Measurements from ENCODE around the gene CDH3. TPM values are rescaled to one million over a fixed set of nuclear protein-coding genes. Genes with fewer than 3 reads are reported as not detected.

Gene CDH3
- total RNA-seq, result not detected
- long read RNA-seq, result 0 reads

DNA sequence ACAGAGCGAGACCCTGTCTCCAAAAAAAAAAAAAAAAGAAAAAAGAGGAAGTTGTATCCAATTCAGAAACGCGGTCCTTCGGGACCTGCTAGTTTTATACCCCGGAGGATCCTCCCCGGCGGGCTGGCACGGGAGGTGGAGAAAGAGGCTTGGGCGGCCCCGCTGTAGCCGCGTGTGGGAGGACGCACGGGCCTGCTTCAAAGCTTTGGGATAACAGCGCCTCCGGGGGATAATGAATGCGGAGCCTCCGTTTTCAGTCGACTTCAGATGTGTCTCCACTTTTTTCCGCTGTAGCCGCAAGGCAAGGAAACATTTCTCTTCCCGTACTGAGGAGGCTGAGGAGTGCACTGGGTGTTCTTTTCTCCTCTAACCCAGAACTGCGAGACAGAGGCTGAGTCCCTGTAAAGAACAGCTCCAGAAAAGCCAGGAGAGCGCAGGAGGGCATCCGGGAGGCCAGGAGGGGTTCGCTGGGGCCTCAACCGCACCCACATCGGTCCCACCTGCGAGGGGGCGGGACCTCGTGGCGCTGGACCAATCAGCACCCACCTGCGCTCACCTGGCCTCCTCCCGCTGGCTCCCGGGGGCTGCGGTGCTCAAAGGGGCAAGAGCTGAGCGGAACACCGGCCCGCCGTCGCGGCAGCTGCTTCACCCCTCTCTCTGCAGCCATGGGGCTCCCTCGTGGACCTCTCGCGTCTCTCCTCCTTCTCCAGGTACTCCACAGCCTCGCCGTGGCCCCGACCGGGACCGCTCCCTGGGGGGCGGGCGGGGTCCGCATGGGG is at the start of gene CDH3:
Gene CDH3, plus strand, starts transcription at position 596 of the 779 bp plus-strand sequence. Its CDS starts 70 bp downstream, at position 666.
- intact Hi-C loops (cut with DNase I), result no loop called here
- no peak for DNase-seq (ENCODE audit: low spot score)

DNA sequence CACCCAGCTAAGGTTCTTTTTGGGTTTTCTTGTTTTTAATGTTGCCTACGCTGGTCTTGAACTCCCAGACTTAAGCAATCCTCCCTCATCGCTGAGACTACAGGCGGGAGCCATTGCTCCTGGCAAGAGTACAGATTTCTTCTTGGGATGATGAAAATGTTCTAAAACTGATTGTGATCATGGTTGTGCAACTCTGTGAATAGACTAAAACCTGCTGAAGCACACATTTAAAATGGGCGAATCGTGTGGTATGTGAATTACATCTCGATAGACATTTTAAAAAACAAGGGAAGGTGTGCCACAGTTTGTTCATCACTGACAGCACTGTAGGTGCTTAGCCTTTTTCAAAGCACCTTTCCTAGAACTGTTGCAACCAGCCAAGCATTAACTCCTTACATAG is 48.8 kb upstream of the CDH3 start:
- no peak for DNase-seq (ENCODE audit: low spot score)
- intact Hi-C loops (cut with DNase I), result no loop called here

DNA sequence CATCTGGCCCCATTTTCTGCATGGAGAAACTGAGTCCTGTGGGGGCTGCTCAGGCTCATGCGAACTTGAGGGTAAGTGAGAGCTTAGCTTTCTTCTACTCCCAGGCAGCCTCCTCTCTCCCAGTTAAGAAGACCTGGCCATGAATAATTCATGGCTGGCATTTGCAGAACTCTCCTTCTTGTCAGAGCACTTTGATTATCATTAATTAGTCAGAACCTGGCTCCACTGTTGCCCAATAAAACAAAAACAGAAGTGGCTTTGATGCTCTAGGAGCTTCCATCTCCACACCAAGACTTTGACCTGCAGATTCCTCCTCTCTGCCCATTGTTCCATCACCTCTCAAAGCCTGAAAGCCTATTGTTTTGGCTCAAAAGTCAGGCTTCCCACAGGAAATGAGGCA is 45.5 kb upstream of the CDH3 start:
- no peak for DNase-seq (ENCODE audit: low spot score)

DNA sequence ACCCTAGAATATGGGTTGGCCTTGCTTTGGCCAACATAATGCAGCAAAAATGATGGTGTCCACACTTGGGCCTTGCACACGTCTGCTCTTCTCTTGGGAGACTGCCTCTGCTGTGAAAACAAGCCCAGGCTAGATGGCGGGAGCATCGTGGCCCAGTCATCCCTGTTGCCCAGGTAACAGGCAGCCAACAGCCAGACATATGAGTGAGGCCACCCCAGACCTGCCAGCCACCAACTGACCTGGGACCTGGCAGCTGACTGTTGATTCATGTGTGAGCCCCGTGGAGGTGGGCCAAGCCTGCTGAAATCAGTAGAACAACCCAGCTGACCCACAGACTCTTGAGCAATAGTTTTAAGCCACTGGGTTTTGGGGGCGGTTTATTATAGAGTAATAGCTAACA is 39.4 kb upstream of the CDH3 start:
- DNase-seq (ENCODE audit: low spot score), result no peak
- intact Hi-C loops (cut with DNase I), result no loop called here

More for the DNA sequence above, 45.5 kb upstream of the CDH3 start:
- intact Hi-C loops (cut with DNase I), result no loop called here

DNA sequence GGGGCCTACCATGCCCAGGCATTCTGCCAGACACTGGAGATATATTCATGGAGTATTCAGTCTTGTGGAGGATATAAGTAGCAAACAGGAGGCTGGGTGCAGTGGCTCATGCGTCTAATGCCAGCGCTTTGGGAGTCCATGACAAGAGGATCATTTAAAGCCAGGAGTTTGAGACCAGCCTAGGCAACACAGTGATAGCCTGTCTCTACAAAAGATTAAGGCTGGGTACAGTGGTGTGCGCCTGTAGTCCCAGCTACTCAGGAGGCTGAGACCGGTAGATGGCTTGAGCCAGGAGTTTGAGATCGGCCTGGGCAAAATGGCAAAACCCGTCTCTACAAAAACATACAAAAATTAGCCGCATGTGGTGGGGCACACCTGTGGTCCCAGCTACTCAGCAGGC is 37.7 kb upstream of the CDH3 start:
- intact Hi-C loops (cut with DNase I), result no loop called here

DNA sequence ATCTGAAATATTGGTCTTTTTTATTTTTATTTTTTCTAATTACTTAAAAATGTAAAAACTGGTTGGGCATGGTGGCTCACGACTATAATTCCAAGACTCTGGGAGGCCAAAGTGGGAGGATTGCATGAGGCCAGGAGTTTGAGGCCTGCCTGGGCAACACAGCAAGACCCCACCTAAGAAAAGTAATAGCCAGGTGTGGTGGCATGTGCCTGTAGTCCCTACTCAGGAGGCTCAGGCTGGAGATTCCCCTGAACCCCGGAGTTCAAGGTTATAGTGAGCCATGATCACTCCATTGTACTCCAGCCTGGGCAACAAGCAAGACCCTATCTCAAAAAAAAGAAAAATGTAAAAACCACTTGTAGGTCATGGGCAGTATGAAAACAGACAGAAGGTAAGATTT is 36.8 kb upstream of the CDH3 start:
- intact Hi-C loops (cut with DNase I), result no loop called here
- no peak for DNase-seq (ENCODE audit: low spot score)

More for the DNA sequence above, 37.7 kb upstream of the CDH3 start:
- no peak for DNase-seq (ENCODE audit: low spot score)

DNA sequence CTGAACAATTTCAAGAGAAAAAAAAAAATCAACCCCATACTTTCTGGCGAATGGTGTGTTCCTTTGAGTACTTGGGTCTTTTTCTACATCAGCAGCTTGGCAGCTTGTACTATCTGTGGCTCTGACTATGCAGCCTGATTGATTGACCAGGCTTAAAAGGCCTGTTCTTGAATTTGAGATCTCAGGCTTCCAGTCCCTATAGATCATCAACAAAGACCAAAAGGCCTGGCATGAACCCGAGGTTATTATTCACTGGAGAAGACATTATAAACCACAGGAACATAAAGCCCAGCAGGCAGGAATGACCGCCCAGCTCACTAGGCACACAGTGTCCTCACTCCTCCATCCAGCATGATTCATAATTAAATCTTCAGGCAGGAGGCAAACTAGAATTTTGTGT is 32.1 kb upstream of the CDH3 start:
- DNase-seq (ENCODE audit: low spot score), result no peak
- intact Hi-C loops (cut with DNase I), result no loop called here

DNA sequence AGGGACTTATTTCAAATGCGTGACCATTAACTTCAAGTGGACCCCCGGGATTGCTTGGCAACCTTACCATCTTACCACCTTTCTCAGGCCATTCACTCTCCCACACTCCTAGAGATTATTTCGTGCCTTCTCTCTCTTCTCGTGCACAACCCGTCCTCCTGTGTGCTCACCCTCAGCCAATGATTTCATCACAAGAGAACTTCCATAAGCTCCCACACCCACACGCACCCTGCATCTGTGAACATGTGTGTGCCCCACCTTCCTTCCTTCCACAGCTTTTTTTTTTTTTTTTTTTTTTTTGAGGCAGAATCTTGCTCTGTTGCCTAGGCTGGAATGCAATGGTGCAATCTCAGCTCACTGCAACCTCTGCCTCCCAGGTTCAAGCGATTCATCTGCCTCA is 27.4 kb upstream of the CDH3 start:
- intact Hi-C loops (cut with DNase I), result no loop called here
- no peak for DNase-seq (ENCODE audit: low spot score)

DNA sequence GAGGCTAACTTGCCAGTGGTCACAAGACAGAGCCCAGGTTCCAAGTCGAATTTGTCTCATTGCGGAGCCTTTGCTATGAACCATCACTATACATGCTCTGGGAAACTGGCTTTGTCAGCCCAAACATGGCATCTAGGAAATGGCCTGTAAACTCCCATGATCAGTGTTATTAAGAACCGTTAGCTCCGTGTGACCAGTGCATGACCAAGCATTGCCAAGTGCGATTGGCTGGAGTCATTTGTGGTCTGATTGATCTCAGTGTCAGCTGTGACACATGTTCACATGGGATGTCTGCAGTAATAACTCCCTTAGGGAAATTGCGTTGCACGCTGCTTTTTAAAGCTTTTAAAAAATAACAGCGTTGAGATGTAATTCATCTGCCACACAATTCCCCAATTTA is 18.6 kb upstream of the CDH3 start:
- intact Hi-C loops (cut with DNase I), result no loop called here

DNA sequence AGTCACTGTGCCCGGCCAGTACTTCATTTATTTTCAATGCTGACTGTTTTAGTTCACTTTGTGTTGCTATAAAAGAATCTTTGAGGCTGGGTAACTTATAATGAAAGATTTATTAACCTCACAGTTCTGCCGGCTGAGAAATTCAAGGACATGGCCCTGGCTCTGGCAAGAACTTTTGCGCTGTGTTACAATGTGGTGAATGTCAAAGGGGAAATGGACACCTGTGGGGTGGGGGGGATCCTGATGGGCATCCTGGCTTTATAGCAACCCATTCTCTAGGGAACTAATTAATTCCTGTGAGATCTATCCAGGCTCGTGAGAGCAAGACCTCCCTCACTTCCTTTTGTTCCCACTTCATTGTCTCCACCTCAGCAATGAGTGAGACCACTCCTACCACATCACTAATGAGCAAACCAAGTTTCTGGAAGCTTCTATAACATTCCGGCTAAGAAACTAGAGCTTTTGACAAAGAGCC is 17.1 kb upstream of the CDH3 start:
- no peak for DNase-seq (ENCODE audit: low spot score)
- intact Hi-C loops (cut with DNase I), result no loop called here

More for the DNA sequence above, 18.6 kb upstream of the CDH3 start:
- DNase-seq (ENCODE audit: low spot score), result no peak

DNA sequence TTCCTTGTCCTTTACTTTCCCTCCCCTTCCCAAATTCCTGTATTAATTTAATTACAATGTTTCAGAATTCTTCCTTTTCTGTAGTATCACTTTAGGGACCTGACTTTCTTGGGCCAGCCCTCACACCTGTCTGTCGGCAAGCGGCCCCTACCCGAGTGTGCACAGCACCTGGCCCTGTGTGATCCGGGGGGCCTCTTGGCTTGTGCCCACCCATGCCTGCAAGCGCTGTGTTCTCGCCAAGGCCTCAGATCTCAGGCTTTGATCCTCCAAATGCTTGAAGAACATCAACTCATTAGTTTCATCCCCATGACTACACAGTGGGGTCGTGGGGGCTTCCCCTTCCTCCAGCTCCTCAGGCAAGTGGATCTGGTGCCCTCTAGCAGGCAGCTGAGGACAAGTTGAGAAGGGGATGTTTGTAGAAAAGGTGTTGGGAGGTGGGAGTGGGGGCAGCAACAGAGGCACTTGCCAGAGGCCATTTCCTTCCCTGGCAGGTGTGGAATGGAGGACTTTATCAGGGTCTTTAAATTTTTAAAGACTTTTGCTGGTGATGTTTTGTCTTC is 15.7 kb upstream of the CDH3 start:
- no peak for DNase-seq (ENCODE audit: low spot score)
- intact Hi-C loops (cut with DNase I), result no loop called here

DNA sequence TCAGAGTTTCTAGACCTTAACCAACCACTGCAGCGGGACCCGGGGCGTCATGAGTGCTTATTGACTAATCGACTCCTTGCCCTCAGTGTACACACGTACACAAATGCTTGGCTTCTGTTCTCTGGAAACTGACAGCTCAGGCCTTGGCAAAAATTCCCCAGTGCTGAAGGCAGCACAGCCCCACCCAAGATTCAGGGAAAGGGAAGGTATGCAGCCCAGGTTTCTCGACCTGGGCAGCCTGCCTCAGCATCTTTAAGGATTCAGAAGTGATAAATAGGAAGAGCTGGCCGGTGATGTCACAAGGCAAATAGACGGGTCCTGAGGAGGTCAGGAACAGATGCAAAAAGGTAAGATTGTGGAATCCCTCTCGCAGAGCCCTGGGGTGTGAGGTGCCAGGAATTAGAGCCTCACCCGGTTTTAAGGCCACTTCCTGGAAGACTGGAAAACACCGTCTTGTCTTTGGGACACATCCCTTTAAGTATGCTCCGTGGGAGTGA is 9.0 kb upstream of the CDH3 start:
- no peak for DNase-seq (ENCODE audit: low spot score)
- intact Hi-C loops (cut with DNase I), result no loop called here

DNA sequence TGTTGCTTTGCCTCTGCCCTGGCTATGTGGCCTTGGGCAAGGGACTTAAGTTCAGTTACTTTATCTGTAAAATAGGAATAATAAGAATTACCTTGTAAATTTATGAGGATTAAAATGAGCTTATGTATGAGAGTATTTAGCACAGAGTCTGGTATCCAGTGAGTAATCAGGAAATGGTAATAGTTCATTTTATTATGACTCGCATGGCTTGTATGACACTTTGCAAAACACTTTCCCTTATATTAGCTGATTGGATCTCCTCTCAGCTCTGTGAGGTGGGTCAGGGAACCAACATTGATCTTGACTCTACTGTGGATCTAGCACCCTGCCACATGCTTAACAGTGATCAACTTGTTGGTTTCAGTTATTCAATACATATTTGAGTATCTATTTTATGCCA is 8.3 kb upstream of the CDH3 start:
- intact Hi-C loops (cut with DNase I), result no loop called here
- DNase-seq (ENCODE audit: low spot score), result no peak

DNA sequence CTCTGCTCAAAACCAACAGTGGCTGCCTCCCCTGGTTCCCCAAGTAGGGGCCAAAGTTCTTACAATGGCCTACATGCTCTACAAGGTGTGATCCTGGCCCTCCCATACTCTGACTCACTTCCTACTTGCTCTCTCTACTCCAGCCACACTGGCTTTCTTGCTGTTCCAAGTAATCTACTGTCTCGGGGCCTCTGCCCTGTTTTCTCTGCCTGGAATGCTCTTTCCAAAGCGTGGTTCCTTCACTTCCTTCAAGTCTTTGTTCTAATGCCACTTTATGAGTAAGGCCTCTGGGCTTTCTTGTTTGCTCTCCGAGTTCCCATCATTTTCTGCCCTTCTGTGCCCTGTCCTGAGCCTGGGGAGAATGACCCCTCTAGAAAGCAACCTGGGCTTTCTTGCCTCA is 4.1 kb upstream of the CDH3 start:
- intact Hi-C loops (cut with DNase I), result no loop called here

DNA sequence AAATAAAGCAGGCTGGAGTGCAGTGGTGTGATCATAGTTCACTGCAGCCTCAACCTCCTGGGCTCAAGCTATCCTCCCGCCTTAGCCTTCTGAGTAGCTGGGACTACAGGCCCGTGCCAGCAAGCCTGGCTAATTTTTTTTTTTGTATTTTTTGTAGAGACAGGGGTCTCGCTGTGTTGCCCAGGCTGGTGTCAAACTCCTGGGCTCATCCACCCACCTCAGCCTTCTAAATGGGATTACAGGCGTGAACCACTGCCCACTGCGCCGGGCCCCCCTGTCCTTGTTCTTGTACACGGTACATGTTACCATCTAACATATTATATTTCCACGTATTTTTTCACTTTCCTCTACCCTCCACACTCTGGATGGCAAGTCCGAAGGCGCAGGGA is 3.1 kb upstream of the CDH3 start:
- DNase-seq (ENCODE audit: low spot score), result no peak
- intact Hi-C loops (cut with DNase I), result no loop called here

More for the DNA sequence above, 4.1 kb upstream of the CDH3 start:
- DNase-seq (ENCODE audit: low spot score), result no peak

DNA sequence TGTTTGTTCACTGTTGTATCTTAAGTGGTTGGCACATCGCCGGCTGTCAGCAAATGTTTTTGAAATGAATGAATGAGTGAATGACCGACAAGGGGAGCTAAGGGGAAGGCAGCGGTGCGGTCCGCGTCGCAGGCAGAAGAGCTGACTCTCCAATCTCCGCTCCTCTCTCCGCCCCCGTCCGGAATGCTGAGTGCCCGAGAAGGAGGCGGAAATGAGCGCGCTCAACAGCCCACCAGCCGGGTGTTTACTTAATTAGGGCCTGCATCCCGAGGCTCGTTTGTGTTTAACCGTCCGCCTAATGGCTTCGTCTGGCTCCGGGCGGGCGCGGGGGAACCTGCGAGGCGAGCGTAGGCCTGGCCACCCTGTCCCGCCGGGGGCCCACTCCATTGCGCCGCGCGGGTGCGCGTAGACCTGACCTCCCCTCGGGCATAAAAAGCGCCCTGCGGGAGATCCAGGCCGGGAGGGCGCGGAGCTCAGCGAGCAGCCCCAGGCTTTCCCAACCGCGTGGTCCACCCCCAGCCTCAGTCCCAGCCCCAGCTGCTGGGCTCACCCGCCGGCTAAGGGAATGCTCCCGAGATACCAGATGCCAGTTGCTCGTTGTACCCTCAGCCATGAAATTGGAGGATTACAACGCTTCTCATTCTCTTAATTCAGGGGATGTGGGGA is 2.5 kb upstream of the CDH3 start:
- no peak for DNase-seq (ENCODE audit: low spot score)
- intact Hi-C loops (cut with DNase I), result no loop called here

DNA sequence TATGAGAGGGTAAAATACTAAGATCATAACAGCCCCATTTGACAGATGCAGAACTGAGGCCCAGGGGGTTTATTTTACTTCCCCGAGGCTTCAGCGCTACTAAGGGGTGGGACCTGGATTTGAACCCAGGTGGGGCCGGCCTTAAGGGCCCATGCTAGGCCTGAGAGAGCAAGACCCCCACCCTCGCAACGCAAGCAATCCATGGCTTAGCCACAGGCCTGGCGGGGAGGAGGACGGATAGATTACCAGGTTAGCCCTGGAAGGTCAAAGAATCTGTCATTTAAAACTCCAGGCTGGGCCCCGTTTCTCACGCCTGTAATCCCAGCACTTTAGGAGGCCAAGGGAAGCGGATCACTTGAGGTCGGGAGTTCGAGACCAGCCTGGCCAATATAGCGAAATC is 1.9 kb upstream of the CDH3 start:
- intact Hi-C loops (cut with DNase I), result no loop called here
- DNase-seq (ENCODE audit: low spot score), result no peak

DNA sequence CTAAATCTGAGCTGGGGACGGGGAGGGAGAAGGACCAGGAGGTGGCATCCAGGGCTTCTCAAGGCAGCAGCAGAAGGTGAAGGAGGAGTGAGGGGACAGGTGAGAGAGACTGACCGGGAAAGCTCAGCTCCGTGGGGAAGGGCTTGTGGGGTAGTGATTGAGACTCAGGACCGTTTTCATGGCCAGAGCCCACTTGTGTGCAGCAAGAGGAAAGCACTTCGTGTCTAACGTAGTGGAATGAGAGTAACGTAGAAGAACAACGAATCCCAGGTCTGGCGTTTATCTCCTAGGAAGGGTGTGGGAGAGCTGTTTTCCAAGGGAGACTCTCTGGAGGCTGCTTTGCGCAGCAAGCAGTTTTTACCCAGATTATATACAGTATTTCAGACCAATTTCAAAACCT is 1.3 kb upstream of the CDH3 start:
- intact Hi-C loops (cut with DNase I), result no loop called here
- DNase-seq (ENCODE audit: low spot score), result no peak

DNA sequence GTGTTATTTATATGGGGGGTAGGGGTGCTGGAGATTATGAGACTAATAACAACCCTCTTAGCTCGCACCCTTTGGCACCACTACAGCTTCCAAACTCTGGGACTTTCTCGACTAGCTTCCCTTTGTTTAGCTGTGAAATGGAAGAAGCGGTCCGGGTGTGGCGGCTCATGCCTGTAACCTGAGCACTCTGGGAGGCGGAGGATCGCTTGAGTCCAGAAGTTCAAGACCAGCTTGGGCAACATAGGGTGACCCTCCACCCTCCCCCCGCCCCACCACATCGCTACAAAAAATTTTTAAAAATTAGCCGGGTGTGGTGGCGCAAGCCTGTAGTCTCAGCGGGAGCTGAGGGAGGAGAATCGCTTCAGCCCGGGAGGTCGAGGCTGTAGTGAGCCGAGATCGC is 814 bp upstream of the CDH3 start:
- intact Hi-C loops (cut with DNase I), result no loop called here
- DNase-seq (ENCODE audit: low spot score), result no peak

DNA sequence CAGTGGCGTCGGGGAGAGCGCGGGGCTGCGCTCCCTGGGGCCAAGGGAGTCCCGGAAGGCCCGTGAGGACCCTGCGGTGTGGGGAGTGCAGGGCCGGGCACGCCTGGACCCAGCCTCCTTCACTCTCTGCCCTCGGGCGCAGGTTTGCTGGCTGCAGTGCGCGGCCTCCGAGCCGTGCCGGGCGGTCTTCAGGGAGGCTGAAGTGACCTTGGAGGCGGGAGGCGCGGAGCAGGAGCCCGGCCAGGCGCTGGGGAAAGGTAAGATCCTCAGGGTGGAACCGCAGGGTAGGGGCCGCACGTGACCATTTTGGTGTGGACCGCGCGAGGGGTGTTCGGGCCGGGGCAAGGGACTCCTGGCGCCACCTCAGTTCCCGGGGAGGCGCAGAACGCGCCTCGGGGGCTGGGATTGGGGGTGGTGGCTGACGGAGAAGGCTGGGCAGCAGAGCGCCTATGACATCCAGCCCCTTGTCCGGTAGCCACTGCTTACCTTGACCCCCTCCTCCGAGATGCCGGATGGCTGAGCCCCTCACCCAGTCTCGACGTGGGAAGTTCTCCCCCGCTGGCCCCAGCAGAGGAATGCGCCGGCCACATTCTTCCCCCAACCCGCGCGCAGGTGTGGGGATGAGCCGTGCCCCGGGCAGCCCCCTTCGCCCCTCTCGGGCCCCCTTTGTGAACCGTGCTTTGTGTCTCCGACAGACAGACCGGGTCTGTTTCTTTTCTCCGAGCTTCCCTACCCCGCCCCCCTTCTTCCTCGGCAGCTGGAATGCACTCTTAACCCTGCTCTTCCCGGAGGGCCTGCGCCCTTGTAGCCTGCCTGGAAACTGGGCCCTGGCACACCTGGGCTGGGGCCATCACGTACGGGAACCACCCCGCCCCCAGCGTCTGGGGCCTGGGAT is 631 bp downstream of the CDH3 start:
- intact Hi-C loops (cut with DNase I), result no loop called here

More for the DNA sequence above, 631 bp downstream of the CDH3 start:
- no peak for DNase-seq (ENCODE audit: low spot score)

All from cardiac septum (tissue), 1 donor.